ENCODE measurements around the gene COPS2.
A peak's percentile ranks its signal among the peaks of the same experiment; 100 is the strongest.
"Not testable (repeated sequence)": the region's sequence is repeated elsewhere in the genome, so short reads cannot be mapped to it uniquely, and the experiment has no call there.

Gene COPS2

GRCh38 chr15:49155110-49155833, at the start of gene COPS2:
TSS of gene COPS2 (minus strand) at chr15:49155599. CDS start at chr15:49155578, 21 bp downstream.
- peak; percentile 94 for FAIRE-seq

- FAIRE-seq, result no peak
Measured at GRCh38 chr15:49200347-49200746, 44.9 kb upstream of the COPS2 start.

- FAIRE-seq, result no peak
Measured at GRCh38 chr15:49199666-49200065, 44.3 kb upstream of the COPS2 start.

GRCh38 chr15:49196856-49197255, 41.5 kb upstream of the COPS2 start:
- no peak for FAIRE-seq

- FAIRE-seq, result no peak
Measured at GRCh38 chr15:49191892-49192291, 36.5 kb upstream of the COPS2 start.

GRCh38 chr15:49190586-49190985, 35.2 kb upstream of the COPS2 start:
- FAIRE-seq, result no peak

- no peak for FAIRE-seq
Measured at GRCh38 chr15:49189631-49190030, 34.2 kb upstream of the COPS2 start.

- FAIRE-seq, result no peak
Measured at GRCh38 chr15:49188933-49189332, 33.5 kb upstream of the COPS2 start.

- no peak for FAIRE-seq
Measured at GRCh38 chr15:49187549-49188245, 32.3 kb upstream of the COPS2 start.

GRCh38 chr15:49185473-49185872, 30.1 kb upstream of the COPS2 start:
- FAIRE-seq, result no peak

- FAIRE-seq, result not testable (repeated sequence)
Measured at GRCh38 chr15:49183741-49184140, 28.3 kb upstream of the COPS2 start.

GRCh38 chr15:49182128-49182527, 26.7 kb upstream of the COPS2 start:
- no peak for FAIRE-seq

GRCh38 chr15:49179433-49180190, 24.2 kb upstream of the COPS2 start:
- no peak for FAIRE-seq

GRCh38 chr15:49178497-49178896, 23.1 kb upstream of the COPS2 start:
- no peak for FAIRE-seq

- FAIRE-seq, result not testable (repeated sequence)
Measured at GRCh38 chr15:49175582-49176397, 20.4 kb upstream of the COPS2 start.

- no peak for FAIRE-seq
Measured at GRCh38 chr15:49174902-49175301, 19.5 kb upstream of the COPS2 start.

- no peak for FAIRE-seq
Measured at GRCh38 chr15:49171790-49172189, 16.4 kb upstream of the COPS2 start.

GRCh38 chr15:49169880-49170597, 14.6 kb upstream of the COPS2 start, which contains the start of gene GALK2:
TSS of gene GALK2 (plus strand) at chr15:49170247. CDS start at chr15:49170323, 76 bp downstream.
- FAIRE-seq, result peak; percentile 97

GRCh38 chr15:49168016-49168415, 12.6 kb upstream of the COPS2 start:
- no peak for FAIRE-seq

GRCh38 chr15:49164865-49165264, 9.5 kb upstream of the COPS2 start:
- FAIRE-seq, result no peak

- FAIRE-seq, result no peak
Measured at GRCh38 chr15:49163678-49164077, 8.3 kb upstream of the COPS2 start.
